CD4-positive, alpha-beta memory T cell (primary cell): ENCODE data around the gene NUDT10. TPM values are rescaled to one million over a fixed set of nuclear protein-coding genes. Genes with fewer than 3 reads are reported as not detected.
"Not testable (repeated sequence)": the region's sequence is repeated elsewhere in the genome, so short reads cannot be mapped to it uniquely, and the experiment has no call there.

ENCODE experiments used
- CTCF ChIA-PET: fragments of 350-600 bp; sonication (Branson Sonifier 250); formaldehyde crosslinking; loops from one replicate; lab custom pipeline; 2021; ENCODE audit warnings: inconsistent platforms; ENCODE audit not compliant: partially characterized antibody; lab: Charles Lee
- POLR2A ChIA-PET: fragments of 350-600 bp; sonication (Branson Sonifier 250); formaldehyde crosslinking; loops from one replicate; lab custom pipeline; 2021; ENCODE audit not compliant: partially characterized antibody; lab: Charles Lee
- DNase-seq, 5 donors: peaks; one replicate each; pipeline versions ENCODE4 v3.0.0 to v3.0.0-alpha.2; 2020 to 2022; ENCODE audit warnings: mixed read lengths in 1 of 5
- H3K27ac ChIP-seq: one replicate; pipeline ENCODE4 v1.7.0; 2013; ENCODE audit warnings: low read depth, low read length
- H3K27me3 ChIP-seq: 2 replicates; pipeline ENCODE4 v1.7.0; 2013; ENCODE audit warnings: mild to moderate bottlenecking, low read length, moderate library complexity; ENCODE audit not compliant: insufficient read depth
- H3K36me3 ChIP-seq: 2 replicates; pipeline ENCODE4 v1.7.0; 2013; ENCODE audit warnings: mild to moderate bottlenecking, low read length, moderate library complexity; ENCODE audit not compliant: insufficient read depth
- H3K4me1 ChIP-seq: 2 replicates; pipeline ENCODE4 v1.7.0; 2013; ENCODE audit warnings: mild to moderate bottlenecking, low read length, moderate library complexity; ENCODE audit not compliant: insufficient read depth
- H3K4me3 ChIP-seq, 2 donors: one replicate each; pipeline ENCODE4 v1.7.0; 2013; ENCODE audit warnings: low read length in 2 of 2, mild to moderate bottlenecking in 1 of 2
- H3K9me3 ChIP-seq, 2 donors: one replicate each; pipeline ENCODE4 v1.7.0; 2013; ENCODE audit warnings: low read length in 2 of 2, control low read depth in 1 of 2; ENCODE audit not compliant: control insufficient read depth in 1 of 2
- H3K27ac Mint-ChIP-seq, 7 donors: one replicate each; pipeline ENCODE4 v1.8.0; 2020 to 2021; ENCODE audit warnings: mixed read lengths in 7 of 7, mild to moderate bottlenecking in 6 of 7, inconsistent platforms in 3 of 7, moderate library complexity in 3 of 7
- H3K27me3 Mint-ChIP-seq, 2 donors: one replicate each; pipeline ENCODE4 v1.8.0; 2020 to 2021; ENCODE audit warnings: mixed read lengths in 2 of 2
- H3K36me3 Mint-ChIP-seq, 2 donors: one replicate each; pipeline ENCODE4 v1.8.0; 2020 to 2021; ENCODE audit warnings: mixed read lengths in 2 of 2, inconsistent platforms in 1 of 2, mild to moderate bottlenecking in 1 of 2
- H3K4me1 Mint-ChIP-seq, 4 donors: one replicate each; pipeline ENCODE4 v1.8.0; 2020 to 2021; ENCODE audit warnings: mixed read lengths in 4 of 4, mild to moderate bottlenecking in 1 of 4
- H3K4me3 Mint-ChIP-seq, 8 donors: one replicate each; pipeline ENCODE4 v1.8.0; 2020 to 2021; ENCODE audit warnings: mixed read lengths in 8 of 8, mild to moderate bottlenecking in 7 of 8, moderate library complexity in 6 of 8, inconsistent platforms in 3 of 8
- H3K9me3 Mint-ChIP-seq, 8 donors: one replicate each; pipeline ENCODE4 v1.8.0; 2020 to 2021; ENCODE audit warnings: mixed read lengths in 8 of 8, mild to moderate bottlenecking in 5 of 8, inconsistent platforms in 3 of 8, moderate library complexity in 1 of 8
- intact Hi-C: fragments of 100-400 bp; cut with micrococcal nuclease; formaldehyde crosslinking; loops from one replicate; pipeline ENCODE4 v1.15.1; 2023
- polyA plus RNA-seq, 2 donors: library from polyadenylated mRNA; unstranded; fragments of 300-500 nt; fragmentation: Illumina TruSeq; gene quantifications; one replicate each; pipeline ENCODE4 v1.2.3, GENCODE V29; 2021
- total RNA-seq, 2 experiments: library from RNA; stranded (reverse); gene quantifications; one replicate each; pipeline ENCODE4 v1.2.3, GENCODE V29; 2021

Gene NUDT10
- total RNA-seq (not detected), polyA plus RNA-seq (not detected)

GRCh38 chrX:51332188-51332942, at the start of gene NUDT10:
TSS of gene NUDT10 (plus strand) at chrX:51332822. CDS start at chrX:51332966, 144 bp downstream.
- H3K27ac Mint-ChIP-seq = peak within 1 kb of the TSS in 2 of 7 donors; percentile 60 to 61
- no peaks in the 10 kb centered on the region for H3K9me3 Mint-ChIP-seq
- Histone ChIP-seq H3K27me3 (no peaks in the 10 kb centered on the region), H3K4me1 (no peaks in the 10 kb centered on the region), H3K4me3 (no peak within 1 kb of the TSS), H3K36me3 (no peaks in the 10 kb centered on the region), H3K9me3 (no peaks in the 10 kb centered on the region), H3K27ac (no peak within 1 kb of the TSS)
- POLR2A ChIA-PET = no interaction called here
- intact Hi-C loops = no loop called here
- DNase-seq = peak in 3 of 5 donors; percentile 1 to 39 (median 9)
- H3K27me3 Mint-ChIP-seq = peaks cover 0 to 2% of the 10 kb centered on the region in 2 donors
- no peaks in the 10 kb centered on the region for H3K36me3 Mint-ChIP-seq
- peak within 1 kb of the TSS; percentile 70 to 89 (median 81) for H3K4me3 Mint-ChIP-seq
- H3K4me1 Mint-ChIP-seq = peaks cover 2 to 5% (median 4%) of the 10 kb centered on the region in 4 donors
- CTCF ChIA-PET = no interaction called here

GRCh38 chrX:51292421-51292820, 40.2 kb upstream of the NUDT10 start:
- Mint-ChIP-seq H3K4me1 (no peaks in the 10 kb centered on the region), H3K27me3 (no peaks in the 10 kb centered on the region), H3K9me3 (peaks cover 0 to 5% (median 1%) of the 10 kb centered on the region in 8 donors), H3K4me3 (no peak overlapping the region), H3K27ac (no peak overlapping the region), H3K36me3 (peaks cover 4 to 7% of the 10 kb centered on the region in 2 donors)
- intact Hi-C loops = no loop called here
- no peaks in the 10 kb centered on the region for H3K36me3 ChIP-seq
- no peak overlapping the region for H3K27ac ChIP-seq
- no peak overlapping the region for H3K4me3 ChIP-seq
- ChIA-PET POLR2A (no interaction called here), CTCF (no interaction called here)
- H3K4me1 ChIP-seq = no peaks in the 10 kb centered on the region
- DNase-seq = no peak
- H3K27me3 ChIP-seq = no peaks in the 10 kb centered on the region
- no peaks in the 10 kb centered on the region for H3K9me3 ChIP-seq

GRCh38 chrX:51296138-51296537, 36.5 kb upstream of the NUDT10 start:
- intact Hi-C loops = no loop called here
- Histone ChIP-seq H3K4me3 (no peak overlapping the region), H3K4me1 (no peaks in the 10 kb centered on the region), H3K27me3 (no peaks in the 10 kb centered on the region), H3K36me3 (no peaks in the 10 kb centered on the region), H3K9me3 (no peaks in the 10 kb centered on the region), H3K27ac (no peak overlapping the region)
- no peak overlapping the region for H3K27ac Mint-ChIP-seq
- no peaks in the 10 kb centered on the region for H3K4me1 Mint-ChIP-seq
- peaks cover 0 to 2% (median under 1%) of the 10 kb centered on the region in 8 donors for H3K9me3 Mint-ChIP-seq
- H3K27me3 Mint-ChIP-seq = no peaks in the 10 kb centered on the region
- POLR2A ChIA-PET = no interaction called here
- H3K36me3 Mint-ChIP-seq = peaks cover 2 to 16% of the 10 kb centered on the region in 2 donors
- no peak for DNase-seq
- H3K4me3 Mint-ChIP-seq = no peak overlapping the region
- CTCF ChIA-PET = no interaction called here

- Histone ChIP-seq H3K4me1 (no peaks in the 10 kb centered on the region), H3K9me3 (no peaks in the 10 kb centered on the region), H3K4me3 (no peak overlapping the region), H3K27ac (no peak overlapping the region), H3K27me3 (no peaks in the 10 kb centered on the region), H3K36me3 (no peaks in the 10 kb centered on the region)
- intact Hi-C loops = no loop called here
- no peak overlapping the region for H3K27ac Mint-ChIP-seq
- ChIA-PET CTCF (no interaction called here), POLR2A (no interaction called here)
- H3K36me3 Mint-ChIP-seq = peaks cover 2 to 4% of the 10 kb centered on the region in 2 donors
- peak overlapping the region in 1 of 8 donors; percentile 22 for H3K4me3 Mint-ChIP-seq
- no peaks in the 10 kb centered on the region for H3K4me1 Mint-ChIP-seq
- H3K9me3 Mint-ChIP-seq = peaks cover 0 to 6% (median 1%) of the 10 kb centered on the region in 8 donors
- no peak for DNase-seq
- H3K27me3 Mint-ChIP-seq = no peaks in the 10 kb centered on the region
These were observed 16.4 kb upstream of the NUDT10 start for GRCh38 chrX:51316271-51316670.

GRCh38 chrX:51332943-51333785, 542 bp downstream of the NUDT10 start:
- DNase-seq = peak in 1 of 5 donors; percentile 4
- H3K36me3 Mint-ChIP-seq, CTCF ChIA-PET, H3K27me3 Mint-ChIP-seq, POLR2A ChIA-PET, H3K9me3 Mint-ChIP-seq, H3K9me3 ChIP-seq, H3K27ac ChIP-seq, H3K36me3 ChIP-seq, H3K4me1 ChIP-seq, H3K27me3 ChIP-seq, intact Hi-C loops, H3K4me1 Mint-ChIP-seq, H3K4me3 ChIP-seq: not testable (repeated sequence)
- Mint-ChIP-seq H3K4me3 (peak overlapping the region; percentile 70 to 89 (median 80)), H3K27ac (peak overlapping the region in 1 of 7 donors; percentile 61)

- intact Hi-C loops = no loop called here
- no peaks in the 10 kb centered on the region for H3K9me3 Mint-ChIP-seq
- DNase-seq = no peak
- peak overlapping the region in 1 of 7 donors; percentile 25 for H3K27ac Mint-ChIP-seq
- Histone ChIP-seq H3K4me3 (no peak overlapping the region), H3K27ac (no peak overlapping the region), H3K9me3 (no peaks in the 10 kb centered on the region), H3K4me1 (no peaks in the 10 kb centered on the region), H3K36me3 (no peaks in the 10 kb centered on the region), H3K27me3 (no peaks in the 10 kb centered on the region)
- no peaks in the 10 kb centered on the region for H3K36me3 Mint-ChIP-seq
- ChIA-PET POLR2A (no interaction called here), CTCF (interaction anchor here (7.5 kb wide), 1 partner anchor 87 kb away, joined by 92 read pairs; no protein-coding TSS in a partner anchor)
- peaks cover 0 to 2% of the 10 kb centered on the region in 2 donors for H3K27me3 Mint-ChIP-seq
- H3K4me1 Mint-ChIP-seq = peaks cover 2 to 5% (median 4%) of the 10 kb centered on the region in 4 donors
- peak overlapping the region in 3 of 8 donors; percentile 21 to 63 (median 30) for H3K4me3 Mint-ChIP-seq
These were observed 1.7 kb downstream of the NUDT10 start for GRCh38 chrX:51334276-51334675.

- Mint-ChIP-seq H3K9me3 (no peaks in the 10 kb centered on the region), H3K4me3 (no peak overlapping the region)
- no peak overlapping the region for H3K27ac ChIP-seq
These were observed 4.0 kb downstream of the NUDT10 start for GRCh38 chrX:51336584-51336983.

More at GRCh38 chrX:51336584-51336983, 4.0 kb downstream of the NUDT10 start:
- Mint-ChIP-seq H3K36me3 (no peaks in the 10 kb centered on the region), H3K27ac (peak overlapping the region in 1 of 7 donors; percentile 47), H3K27me3 (peaks cover 0 to 2% of the 10 kb centered on the region in 2 donors), H3K4me1 (peaks cover 2 to 5% (median 4%) of the 10 kb centered on the region in 4 donors)
- Histone ChIP-seq H3K36me3 (no peaks in the 10 kb centered on the region), H3K4me1 (no peaks in the 10 kb centered on the region), H3K9me3 (no peaks in the 10 kb centered on the region), H3K27me3 (no peaks in the 10 kb centered on the region), H3K4me3 (no peak overlapping the region)
- POLR2A ChIA-PET = interaction anchor here (1.4 kb wide), 1 partner anchor 84 kb away, joined by 5 read pairs; no protein-coding TSS in a partner anchor
- CTCF ChIA-PET = interaction anchor here (0.6 to 7.5 kb wide), 7 partner anchors 18 to 127 kb away, joined by 3 to 92 read pairs (median 5); no protein-coding TSS in a partner anchor
- intact Hi-C loops = loop anchor here (1.0 kb wide), 2 partner anchors 84 to 125 kb away; no protein-coding TSS in a partner anchor
- peak; percentile 28 to 54 (median 30) for DNase-seq
